Left colon (tissue), 2 donors: Measurements from ENCODE around the gene TNFAIP3. TPM values are rescaled to one million over a fixed set of nuclear protein-coding genes. Genes with fewer than 3 reads are reported as not detected.

Source experiments
- ATAC-seq: fragments of 200-7000 bp; cut with Tn5 transposase; one replicate; pipeline ENCODE4 v1.9.1; 2020; ENCODE audit warnings: mild to moderate bottlenecking, moderate library complexity
- DNase-seq, 2 donors: peaks; one replicate each; pipeline ENCODE4 v3.0.0-alpha.2; 2020
- intact Hi-C, 2 donors: fragments of 100-400 bp; cut with DNase I in 1 of 2; cut with micrococcal nuclease in 1 of 2; formaldehyde crosslinking; loops; one replicate each; pipeline versions ENCODE4 v1.11.2 to v1.14.0; 2022; cut with DNase I, micrococcal nuclease
- total RNA-seq, 2 donors: library from RNA; stranded (reverse); fragmentation: NEBNext Ultra II Directional; extraction: Animal tissue kit (Norgen Biotek cat#: 25700); gene quantifications; one replicate each; pipeline ENCODE4 v1.2.1, GENCODE V29; 2021
- donor health status: DM: no; HTN: no; CAD: no.
- donor health status: DM: yes; HTN: yes; CAD: no.

TNFAIP3 gene
- total RNA-seq, 2 donors from 2014 or later, result 36.1 to 45.7 TPM

GRCh38 chr6:137860394-137861005, 6.6 kb upstream of the TNFAIP3 start:
- ATAC-seq (no peak), DNase-seq (no peak)
- intact Hi-C loops, result loop anchor here in 1 of 2 donors (10.0 kb wide), 1 partner anchor 56 kb away; no protein-coding TSS in a partner anchor

DNA sequence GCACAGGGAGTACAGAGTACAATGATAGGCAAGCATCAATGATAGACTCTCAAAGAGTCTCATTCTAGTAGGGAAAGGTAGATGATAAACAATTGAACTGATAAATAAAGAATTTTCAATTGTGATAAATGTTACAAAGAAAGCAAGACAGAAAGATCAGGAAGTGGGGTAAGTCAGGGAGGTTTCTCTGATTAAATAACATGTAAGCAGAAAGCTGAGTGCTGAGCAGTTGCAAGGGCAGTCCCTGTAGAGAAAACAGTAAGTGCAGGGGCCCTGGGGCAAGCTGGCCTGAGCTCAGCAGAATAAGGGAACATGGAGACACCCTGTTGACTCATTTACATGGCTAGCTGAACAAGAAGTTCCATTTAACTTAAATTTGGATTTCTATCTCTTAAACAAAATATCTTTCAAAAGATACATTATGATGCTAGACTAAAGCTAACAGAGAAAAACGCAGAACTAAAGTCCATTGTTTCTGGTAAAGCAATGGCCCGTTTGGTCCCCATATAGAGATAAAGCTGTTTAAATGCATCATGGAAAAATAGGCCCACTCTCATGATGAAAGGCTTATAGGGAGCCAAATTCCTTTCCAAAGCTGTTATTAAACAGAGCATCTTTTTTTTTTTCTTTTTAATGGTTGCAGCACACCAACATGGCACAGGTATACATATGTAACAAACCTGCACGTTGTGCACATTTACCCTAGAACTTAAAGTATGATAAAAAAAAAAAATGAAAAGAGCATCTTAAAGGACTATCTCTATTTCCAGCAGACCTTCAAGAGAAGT, 5.3 kb upstream of the TNFAIP3 start:
- DNase-seq (no peak), ATAC-seq (no peak)
- intact Hi-C loops, result loop anchor here in 1 of 2 donors (10.0 kb wide), 1 partner anchor 57 kb away; no protein-coding TSS in a partner anchor

DNA sequence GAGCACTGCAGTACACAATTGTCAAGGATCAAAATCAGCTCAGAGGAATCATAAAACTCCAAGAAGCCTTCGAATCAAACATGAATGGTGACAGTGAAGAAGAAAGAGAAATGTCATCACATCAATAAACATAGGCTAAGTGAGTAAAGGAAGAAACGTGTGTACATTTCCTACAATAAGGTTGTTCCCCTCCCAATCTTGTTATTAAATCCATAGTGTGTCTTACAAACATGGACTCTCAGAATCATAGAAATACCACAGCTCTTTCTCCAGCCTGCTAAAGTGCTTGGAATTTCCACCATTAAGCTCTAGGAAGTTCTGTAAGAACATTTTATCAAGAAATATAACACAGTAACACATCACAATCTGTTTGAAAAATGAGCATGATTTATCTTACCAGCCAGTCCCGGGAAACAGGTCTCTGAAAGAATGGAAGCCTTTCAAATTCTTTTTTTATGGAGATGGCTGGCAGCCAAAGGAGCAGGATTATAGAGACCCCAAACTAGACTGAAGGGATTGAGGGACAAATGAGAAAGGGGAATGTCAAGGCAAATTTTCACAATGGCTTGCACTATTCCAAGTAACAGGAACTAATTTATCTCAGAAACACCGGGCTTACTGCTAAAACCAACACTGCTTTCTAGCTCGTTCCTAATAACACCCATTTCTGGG, 4.5 kb upstream of the TNFAIP3 start:
- DNase-seq, result no peak
- ATAC-seq, result no peak
- intact Hi-C loops, result loop anchor here in 1 of 2 donors (10.0 kb wide), 1 partner anchor 58 kb away; no protein-coding TSS in a partner anchor

- ATAC-seq, result no peak
- DNase-seq, result no peak
- intact Hi-C loops, result loop anchor here in 1 of 2 donors (10.0 kb wide), 1 partner anchor 58 kb away; no protein-coding TSS in a partner anchor
These were observed 3.8 kb upstream of the TNFAIP3 start for GRCh38 chr6:137863091-137863797.

- ATAC-seq (no peak), DNase-seq (no peak)
- intact Hi-C loops, result loop anchor here in 1 of 2 donors (5.0 to 10.0 kb wide), 2 partner anchors 60 to 158 kb away; no protein-coding TSS in a partner anchor
These were observed 2.1 kb upstream of the TNFAIP3 start for GRCh38 chr6:137864812-137865508.

- DNase-seq (peak in 1 of 2 donors; percentile 54), ATAC-seq (no peak)
- intact Hi-C loops, result loop anchor here in 1 of 2 donors (5.0 to 10.0 kb wide), 2 partner anchors 62 to 159 kb away; no protein-coding TSS in a partner anchor
These were observed 702 bp upstream of the TNFAIP3 start for GRCh38 chr6:137866200-137866913.

DNA sequence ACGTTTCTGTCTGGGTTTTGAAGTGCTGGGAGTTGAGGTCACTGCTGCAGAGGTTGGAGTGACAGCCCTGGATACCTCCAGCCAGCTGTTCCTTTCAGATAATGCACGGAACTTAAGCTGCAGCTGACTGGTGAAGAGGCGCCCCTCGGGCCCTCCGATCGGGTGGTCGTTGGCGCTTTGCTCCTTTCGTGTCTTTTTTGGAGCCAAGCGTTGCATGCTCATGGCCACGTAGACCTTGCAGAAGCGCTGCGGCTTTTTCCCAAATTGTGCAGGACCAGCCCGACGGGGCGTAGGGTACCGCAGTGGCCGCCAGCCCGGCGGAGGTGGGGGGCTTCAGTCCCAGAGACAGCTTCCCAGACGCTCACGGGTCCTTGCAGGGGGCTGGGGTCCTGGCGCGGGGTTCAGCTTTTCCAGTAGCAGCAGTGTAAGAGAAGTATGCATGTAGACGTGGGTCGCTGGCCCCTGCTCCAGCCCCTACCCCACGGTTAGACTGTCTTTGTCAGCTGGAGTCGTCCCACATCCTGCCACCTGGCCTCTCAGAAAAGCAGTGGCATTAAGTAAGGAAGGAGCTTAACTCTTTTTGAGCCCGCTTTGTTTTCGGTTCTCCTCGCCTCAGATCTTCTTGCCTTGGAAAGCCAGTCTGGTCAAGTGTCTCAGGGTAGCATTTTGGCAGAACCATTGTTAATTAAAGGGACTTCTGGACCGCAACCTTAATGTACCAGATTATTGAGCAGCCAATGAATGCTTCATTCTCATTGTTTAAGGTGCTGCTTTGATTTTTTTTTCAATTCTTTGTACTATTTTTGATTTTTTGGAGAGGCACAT, 838 bp downstream of the TNFAIP3 start:
- DNase-seq, result peak; percentile 39 to 55
- intact Hi-C loops, result loop anchor here in 1 of 2 donors (5.0 to 10.0 kb wide), 2 partner anchors 63 to 161 kb away; no protein-coding TSS in a partner anchor

DNA sequence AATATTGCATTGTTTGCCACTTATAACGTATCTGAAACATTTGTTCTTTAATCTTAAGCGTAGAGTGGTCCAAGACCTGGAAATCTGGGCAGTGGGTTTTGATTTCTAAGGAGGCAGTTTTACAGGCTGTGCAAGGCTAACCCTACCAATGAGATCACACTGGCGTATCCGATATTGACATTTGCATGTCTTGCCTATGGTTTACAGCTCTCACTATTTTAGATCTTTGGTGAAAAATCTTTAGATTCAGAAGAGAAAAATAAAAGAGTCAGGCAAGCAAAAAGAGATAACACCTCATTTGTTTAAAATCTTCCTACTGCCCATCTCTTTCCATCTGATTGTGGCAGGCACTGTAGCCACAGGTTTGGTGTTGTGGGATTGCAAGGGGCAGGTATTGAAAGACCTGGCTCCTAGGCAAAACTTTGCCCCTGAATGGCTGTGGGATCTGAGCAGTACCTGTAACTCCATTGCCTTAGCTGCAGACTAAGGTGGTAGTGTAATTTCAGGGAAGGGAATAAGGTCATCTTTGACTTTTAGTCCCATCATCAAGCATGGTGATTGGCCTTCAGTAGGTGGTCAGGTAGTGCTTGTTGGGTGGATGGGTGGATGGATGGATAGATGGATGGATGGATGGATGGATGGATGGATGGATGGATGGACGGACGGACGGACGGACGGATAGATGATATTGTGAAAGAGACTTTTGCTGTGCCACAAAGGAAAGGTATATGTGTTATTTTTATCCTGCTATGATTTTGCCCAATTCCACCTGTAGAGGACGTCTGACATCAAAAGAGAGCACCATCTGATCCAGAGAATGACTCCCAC, 1.9 kb downstream of the TNFAIP3 start:
- intact Hi-C loops, result loop anchor here in 1 of 2 donors (5.0 to 10.0 kb wide), 2 partner anchors 64 to 162 kb away; no protein-coding TSS in a partner anchor
- ATAC-seq, result no peak
- no peak for DNase-seq

More for the DNA sequence above, 838 bp downstream of the TNFAIP3 start:
- ATAC-seq, result peak; percentile 41

DNA sequence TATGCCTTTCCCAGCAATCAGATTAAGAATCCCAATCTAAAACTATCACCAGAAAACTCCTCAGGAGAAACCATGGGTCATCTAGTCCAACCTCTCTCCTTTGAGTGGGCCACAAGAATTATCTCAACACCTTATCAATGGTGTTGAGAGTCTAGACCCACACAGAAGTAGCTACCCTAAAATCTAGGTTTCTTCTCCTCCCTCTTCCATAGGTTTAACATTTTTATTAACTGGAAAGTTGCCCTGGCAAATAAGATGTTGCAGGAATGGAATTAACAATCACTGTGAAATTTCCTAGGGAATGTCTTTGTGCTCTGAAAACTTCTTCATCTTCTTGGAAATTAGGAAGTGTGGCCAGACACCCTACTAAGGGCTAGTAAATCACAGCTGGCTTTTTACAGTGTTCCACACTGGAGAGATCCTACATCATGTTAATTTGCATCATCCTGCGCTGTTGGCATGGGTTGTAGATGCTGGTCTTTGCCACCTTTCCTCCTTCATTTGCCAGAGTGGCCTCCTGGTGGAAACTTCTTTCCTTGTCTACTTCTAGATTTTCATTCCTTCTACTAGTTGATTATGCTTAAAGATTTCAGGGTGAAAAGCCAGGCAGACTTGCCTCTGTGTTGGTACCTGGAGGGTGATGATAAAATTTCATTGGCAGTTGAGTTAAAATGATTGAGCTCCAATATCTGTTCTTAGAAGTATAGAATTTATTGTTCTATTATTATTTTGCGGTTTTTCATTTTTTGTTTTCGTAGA, 2.7 kb downstream of the TNFAIP3 start:
- ATAC-seq (no peak), DNase-seq (no peak)
- intact Hi-C loops, result loop anchor here in 1 of 2 donors (5.0 to 10.0 kb wide), 4 partner anchors 65 to 245 kb away; no protein-coding TSS in a partner anchor

DNA sequence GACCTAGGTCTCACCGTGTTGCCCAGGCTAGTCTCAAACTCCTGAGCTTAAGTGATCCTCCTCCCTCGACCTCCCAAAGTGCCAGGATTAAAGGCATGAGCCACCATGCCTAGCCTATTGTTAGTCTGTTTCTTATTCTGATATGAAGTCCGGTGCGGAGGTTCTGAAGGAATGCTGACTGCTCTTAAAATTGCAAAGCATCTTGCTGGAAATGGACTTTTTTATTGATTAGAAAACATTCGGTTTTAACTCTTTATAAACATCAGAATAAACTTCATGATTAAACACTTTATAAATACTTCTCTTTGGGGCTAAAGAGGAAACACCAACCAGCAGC, 3.2 kb downstream of the TNFAIP3 start:
- no peak for DNase-seq
- intact Hi-C loops, result loop anchor here in 1 of 2 donors (10.0 kb wide), 2 partner anchors 75 to 245 kb away; no protein-coding TSS in a partner anchor
- no peak for ATAC-seq

- ATAC-seq (no peak), DNase-seq (no peak)
- intact Hi-C loops, result loop anchor here in 1 of 2 donors (10.0 kb wide), 2 partner anchors 74 to 244 kb away; no protein-coding TSS in a partner anchor
These were observed 3.7 kb downstream of the TNFAIP3 start for GRCh38 chr6:137870744-137871247.

GRCh38 chr6:137871291-137871690, 4.2 kb downstream of the TNFAIP3 start:
- DNase-seq, result no peak
- no peak for ATAC-seq
- intact Hi-C loops, result loop anchor here in 1 of 2 donors (10.0 kb wide), 2 partner anchors 74 to 244 kb away; no protein-coding TSS in a partner anchor

- ATAC-seq (peak; percentile 38), DNase-seq (no peak)
- intact Hi-C loops, result loop anchor here in 1 of 2 donors (10.0 kb wide), 2 partner anchors 73 to 243 kb away; no protein-coding TSS in a partner anchor
These were observed 4.9 kb downstream of the TNFAIP3 start for GRCh38 chr6:137871831-137872454.

DNA sequence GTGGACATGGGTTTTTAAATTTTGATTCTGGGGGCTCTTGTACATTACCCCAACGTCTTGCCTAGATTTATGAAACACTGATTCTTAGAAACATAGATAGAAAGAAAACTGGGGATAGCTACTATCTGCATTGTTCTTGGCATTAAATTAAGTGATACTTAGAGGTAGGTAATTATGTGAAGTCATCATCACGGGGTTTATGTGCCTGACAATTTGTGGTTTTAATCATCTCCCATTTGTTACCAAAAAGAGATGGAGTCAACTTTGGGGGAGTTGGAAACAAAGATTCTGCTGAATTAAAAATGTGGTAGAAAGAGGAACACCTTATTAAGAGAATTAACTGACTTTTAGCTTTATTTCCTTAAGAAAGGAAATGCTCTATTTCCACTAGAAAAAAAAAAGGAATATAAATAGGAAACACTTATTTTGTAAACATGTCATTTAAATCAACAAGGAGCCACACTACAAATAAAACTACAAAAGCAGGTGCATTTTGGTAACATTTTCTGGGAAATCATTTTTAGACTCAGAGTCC, 5.6 kb downstream of the TNFAIP3 start:
- DNase-seq, result no peak
- no peak for ATAC-seq
- intact Hi-C loops, result loop anchor here in 1 of 2 donors (10.0 kb wide), 2 partner anchors 72 to 242 kb away; no protein-coding TSS in a partner anchor
